ENCODE measurements around the gene PIP5K1B. TPM values are rescaled to one million over a fixed set of nuclear protein-coding genes. Genes with fewer than 3 reads are reported as not detected.

The PIP5K1B gene
- total RNA-seq, 1 experiment from 2014 or later, result 0.20 TPM

DNA sequence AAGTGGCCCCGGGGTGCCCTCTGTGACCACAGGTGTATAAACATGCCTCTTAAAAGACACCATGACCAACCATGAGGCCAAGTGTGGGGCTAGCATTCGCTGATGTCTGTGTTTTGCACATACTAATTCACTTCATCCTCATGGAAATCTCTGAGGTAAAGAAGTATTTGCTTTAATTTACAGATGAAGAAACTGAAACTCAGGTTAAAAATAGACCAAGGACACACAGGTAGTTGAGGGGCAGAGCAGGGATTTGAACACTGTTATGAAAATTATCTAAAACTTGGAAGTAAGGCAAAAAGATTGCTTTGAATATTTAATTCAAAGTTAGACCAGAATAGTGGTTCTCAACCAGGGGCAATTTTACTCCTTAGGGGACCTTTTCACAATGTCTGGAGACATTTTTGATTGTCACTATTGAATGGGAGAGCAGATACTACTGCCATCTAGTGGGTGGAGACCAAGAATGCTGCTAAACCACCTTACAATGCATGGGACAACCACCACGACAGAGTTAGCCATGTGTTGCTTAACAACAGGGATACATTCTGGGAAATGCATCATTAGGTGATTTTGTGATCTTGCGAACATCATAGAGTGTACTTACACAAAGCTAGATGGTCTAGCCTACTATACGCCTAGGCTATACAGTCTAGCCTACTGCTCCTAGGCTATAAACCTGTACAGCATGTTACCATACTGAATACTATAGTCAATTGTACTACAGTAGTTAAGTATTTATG lies 322.5 kb downstream of the PIP5K1B start:
- H3K9me2 ChIP-seq (ENCODE audit: insufficient read depth), result no peaks in the 10 kb centered on the region
- peaks cover 0 to 4% of the 10 kb centered on the region in 2 experiments; a peak in 2 of 4 replicates for H3K9me3 ChIP-seq (ENCODE audit: control insufficient read depth in 1 of 2, insufficient read depth in 1 of 2, low read depth in 1 of 2, low read length in 2 of 2)
- ChIA-PET RAD21 (ENCODE audit: low non-redundant PET in 1 of 2, low total read pairs in 2 of 2, uncharacterized antibody in 2 of 2, unreplicated experiment in 2 of 2) (no interaction called here), CTCF (interaction anchor here (0.9 kb wide), 1 partner anchor 137 kb away, joined by 3 read pairs; no protein-coding TSS in a partner anchor), POLR2A (no interaction called here)
- H2AFZ ChIP-seq (ENCODE audit: low read depth, low read length, poor library complexity, severe bottlenecking), result peak overlapping the region; percentile 85
- no peaks in the 10 kb centered on the region for H3K79me2 ChIP-seq (ENCODE audit: insufficient read depth, low read length)
- H3K27ac ChIP-seq (ENCODE audit: low read depth, low read length), result no peak overlapping the region
- no peaks in the 10 kb centered on the region for H4K20me1 ChIP-seq (ENCODE audit: insufficient read depth)
- no peak overlapping the region for H3K4me3 ChIP-seq (replicated peaks in 1 of 2; ENCODE audit: low read depth in 1 of 2, low read length in 2 of 2)
- no TSS peak for BruUV-seq (replicated peaks)
- DNase-seq (ENCODE audit: low read depth, low spot score), result peak; percentile 65
- intact Hi-C loops (cut with micrococcal nuclease), result loop anchor here (1.0 kb wide), 1 partner anchor 443 kb away; no protein-coding TSS in a partner anchor
- peak overlapping the region; percentile 10; the same call in 1 of the 2 replicates for H3K4me2 ChIP-seq (ENCODE audit: low read length)
- peak; percentile 93 for ATAC-seq
- H3K27me3 ChIP-seq (ENCODE audit: insufficient read depth, low read length), result no peaks in the 10 kb centered on the region
- H3K9ac ChIP-seq (ENCODE audit: low read length), result no peak overlapping the region
- TF ChIP-seq POLR2A (IDR thresholded peaks at IDR 0.05; ENCODE audit: borderline replicate concordance, extremely low read depth, insufficient read depth, insufficient read length) (no peak), SIN3A (IDR thresholded peaks at IDR 0.05; ENCODE audit: low read depth) (no peak), EGR1 (IDR thresholded peaks at IDR 0.05; ENCODE audit: low read depth) (no peak), POLR2AphosphoS5 (IDR thresholded peaks at IDR 0.05; ENCODE audit: low read depth, low read length) (no peak), RAD21 (IDR thresholded peaks at IDR 0.05; ENCODE audit: low read depth) (peak; percentile 55), TCF7L2 (IDR thresholded peaks at IDR 0.05; ENCODE audit: borderline replicate concordance, extremely low read depth, insufficient read depth, insufficient read length) (no peak), CBX3 (IDR thresholded peaks at IDR 0.05; ENCODE audit: low read depth) (peak; percentile 58; the same call in 1 of the 2 replicates), ZNF274 (IDR thresholded peaks at IDR 0.05; ENCODE audit: low read depth, low read length) (no peak)
- TF ChIP-seq, protein P1, sequence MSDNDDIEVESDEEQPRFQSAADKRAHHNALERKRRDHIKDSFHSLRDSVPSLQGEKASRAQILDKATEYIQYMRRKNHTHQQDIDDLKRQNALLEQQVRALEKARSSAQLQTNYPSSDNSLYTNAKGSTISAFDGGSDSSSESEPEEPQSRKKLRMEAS (IDR thresholded peaks at IDR 0.05), result 0 out of 2 replicates have a peak, but pooled peaks have one; percentile 13
- TF ChIP-seq, protein P2, sequence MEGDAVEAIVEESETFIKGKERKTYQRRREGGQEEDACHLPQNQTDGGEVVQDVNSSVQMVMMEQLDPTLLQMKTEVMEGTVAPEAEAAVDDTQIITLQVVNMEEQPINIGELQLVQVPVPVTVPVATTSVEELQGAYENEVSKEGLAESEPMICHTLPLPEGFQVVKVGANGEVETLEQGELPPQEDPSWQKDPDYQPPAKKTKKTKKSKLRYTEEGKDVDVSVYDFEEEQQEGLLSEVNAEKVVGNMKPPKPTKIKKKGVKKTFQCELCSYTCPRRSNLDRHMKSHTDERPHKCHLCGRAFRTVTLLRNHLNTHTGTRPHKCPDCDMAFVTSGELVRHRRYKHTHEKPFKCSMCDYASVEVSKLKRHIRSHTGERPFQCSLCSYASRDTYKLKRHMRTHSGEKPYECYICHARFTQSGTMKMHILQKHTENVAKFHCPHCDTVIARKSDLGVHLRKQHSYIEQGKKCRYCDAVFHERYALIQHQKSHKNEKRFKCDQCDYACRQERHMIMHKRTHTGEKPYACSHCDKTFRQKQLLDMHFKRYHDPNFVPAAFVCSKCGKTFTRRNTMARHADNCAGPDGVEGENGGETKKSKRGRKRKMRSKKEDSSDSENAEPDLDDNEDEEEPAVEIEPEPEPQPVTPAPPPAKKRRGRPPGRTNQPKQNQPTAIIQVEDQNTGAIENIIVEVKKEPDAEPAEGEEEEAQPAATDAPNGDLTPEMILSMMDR (IDR thresholded peaks at IDR 0.05 in 2 of 3, conservative IDR thresholded peaks at IDR 0.05 in 1 of 3; ENCODE audit: borderline replicate concordance in 1 of 3, insufficient read depth in 1 of 3, low read depth in 2 of 3, low read length in 2 of 3), result peak; percentile 49 to 85 (median 85); a peak in 5 of 6 replicates
- H3K36me3 ChIP-seq (ENCODE audit: control insufficient read depth in 1 of 2, insufficient read depth in 2 of 2, low read length in 2 of 2), result no peaks in the 10 kb centered on the region
- peaks cover 0 to 4% of the 10 kb centered on the region in 2 experiments; a peak in 1 of 4 replicates for H3K4me1 ChIP-seq (ENCODE audit: control insufficient read depth in 1 of 2, insufficient read depth in 2 of 2, low read length in 2 of 2)

All from HCT116 (cell line).